ENCODE results near the gene IGSF23.

Gene IGSF23

DNA sequence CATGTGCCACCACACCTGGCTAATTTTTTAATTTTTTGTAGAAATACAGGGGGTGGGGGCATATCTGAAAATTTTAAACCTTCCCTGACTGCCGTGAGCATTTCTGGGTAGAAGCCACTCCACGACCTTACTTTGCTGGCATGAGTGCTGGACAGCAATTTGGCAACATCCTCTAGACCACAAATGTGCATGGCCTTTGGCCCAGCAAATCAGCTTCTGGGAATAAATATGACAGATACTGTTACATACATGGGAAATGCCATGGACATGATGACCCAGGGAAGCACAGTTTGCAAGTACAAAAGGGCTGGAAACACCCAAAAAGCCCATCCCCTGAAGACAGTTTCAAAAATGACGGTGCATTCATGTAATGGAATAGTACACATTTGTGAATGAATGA is 27.2 kb downstream of the IGSF23 start:
- no peak for DNase-seq

- no peak for DNase-seq
These were observed 28.3 kb downstream of the IGSF23 start for GRCh38 chr19:44641501-44642265.

GRCh38 chr19:44642377-44642776 is 29.0 kb downstream of the IGSF23 start:
- no peak for DNase-seq

- DNase-seq, result peak in 47 of 56 donors; percentile 8 to 74 (median 40)
These were observed 30.4 kb downstream of the IGSF23 start, which contains the start of gene PVR for GRCh38 chr19:44643605-44644401. Gene PVR (plus strand): TSS chr19:44643910. CDS start chr19:44644097, 187 bp downstream.

DNA sequence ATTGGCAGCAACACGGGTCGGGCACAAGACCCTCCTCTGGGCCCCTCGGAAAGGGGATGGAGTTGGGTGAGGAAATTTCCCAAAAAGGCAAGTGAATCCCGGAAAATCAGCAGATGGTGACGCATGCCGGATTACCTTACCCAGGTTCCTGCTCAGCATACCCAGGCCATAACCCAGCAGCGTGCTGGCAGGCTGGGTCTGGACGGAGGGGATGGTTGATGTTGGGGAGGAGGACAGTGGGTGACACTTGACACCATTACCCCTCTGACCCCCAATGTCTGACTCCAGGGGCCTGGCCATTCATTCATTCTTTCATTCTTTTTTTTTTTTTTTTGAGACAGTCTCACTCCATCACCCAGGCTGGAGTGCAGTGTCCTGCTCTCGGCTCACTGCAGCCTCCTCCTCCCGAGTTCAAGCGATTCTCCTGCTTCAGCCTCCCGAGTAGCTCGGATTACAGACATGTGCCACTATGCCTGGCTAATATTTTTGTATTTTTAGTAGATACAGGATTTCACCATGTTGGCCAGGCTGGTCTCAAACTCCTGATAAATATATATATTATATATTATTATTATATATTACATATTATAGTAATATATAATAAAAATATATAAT is 31.1 kb downstream of the IGSF23 start:
- peak in 16 of 56 donors; percentile 5 to 58 (median 32) for DNase-seq

DNA sequence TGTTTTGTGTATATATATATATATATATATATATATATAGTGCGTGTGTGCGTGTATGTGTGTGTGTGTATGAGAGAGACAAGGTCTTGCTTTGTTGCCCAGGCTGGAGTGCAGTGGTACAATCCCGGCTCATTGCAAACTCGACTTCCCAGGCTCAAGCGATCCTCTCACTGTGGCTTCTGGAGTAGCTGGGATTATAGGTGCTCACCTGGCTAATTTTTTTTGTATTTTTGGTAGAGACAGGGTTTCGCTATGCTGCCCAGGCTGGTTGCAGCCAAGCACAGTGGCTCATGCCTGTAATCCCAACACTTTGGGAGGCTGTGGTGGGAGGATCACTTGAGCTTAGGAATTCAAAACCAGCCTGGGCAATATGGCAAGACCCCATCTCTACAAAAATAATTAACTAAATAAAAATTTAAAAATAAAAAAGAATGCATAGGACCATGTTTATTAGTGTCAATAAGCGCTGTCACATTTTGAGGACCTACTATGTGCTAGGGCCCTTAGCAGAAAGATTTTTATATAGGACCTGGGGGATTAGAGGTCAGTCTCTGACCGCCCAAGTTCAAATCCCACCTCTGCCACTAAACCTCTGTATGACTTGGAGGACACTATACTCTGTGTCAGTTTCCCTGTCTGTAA is 32.2 kb downstream of the IGSF23 start:
- no peak for DNase-seq

- DNase-seq, result no peak
These were observed 32.7 kb downstream of the IGSF23 start for GRCh38 chr19:44646049-44646416.

- DNase-seq, result no peak
These were observed 33.8 kb downstream of the IGSF23 start for GRCh38 chr19:44647144-44647543.

DNA sequence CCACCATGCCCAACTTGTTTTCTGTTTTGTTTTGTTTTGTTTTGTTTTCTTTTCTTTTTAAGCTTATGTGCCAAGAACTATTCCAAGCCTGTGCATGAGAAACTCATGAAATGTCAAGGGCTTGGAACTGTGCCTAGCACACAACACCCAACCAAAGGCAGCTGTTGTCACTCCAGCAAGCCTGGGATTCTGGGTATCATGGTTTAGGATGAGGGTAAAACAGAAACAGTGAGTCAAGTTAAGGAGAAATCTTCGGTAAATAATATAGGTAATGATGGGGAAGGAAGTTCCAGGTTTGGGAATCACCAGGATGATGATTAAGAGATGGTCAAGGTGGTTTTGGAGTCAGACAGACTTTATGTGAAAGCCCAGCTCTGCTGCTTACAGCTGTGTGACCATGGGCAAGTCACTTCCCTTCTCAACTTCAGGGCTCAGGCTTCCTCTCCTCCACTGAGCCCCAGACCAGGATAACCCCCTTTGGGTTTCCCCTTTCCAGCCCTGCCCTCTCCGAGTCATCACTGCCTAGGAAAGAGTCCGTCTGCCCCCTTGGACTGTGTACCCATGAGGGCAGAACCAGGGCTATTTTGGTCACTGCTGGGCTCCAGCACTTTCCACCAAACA is 35.4 kb downstream of the IGSF23 start:
- DNase-seq, result no peak

DNA sequence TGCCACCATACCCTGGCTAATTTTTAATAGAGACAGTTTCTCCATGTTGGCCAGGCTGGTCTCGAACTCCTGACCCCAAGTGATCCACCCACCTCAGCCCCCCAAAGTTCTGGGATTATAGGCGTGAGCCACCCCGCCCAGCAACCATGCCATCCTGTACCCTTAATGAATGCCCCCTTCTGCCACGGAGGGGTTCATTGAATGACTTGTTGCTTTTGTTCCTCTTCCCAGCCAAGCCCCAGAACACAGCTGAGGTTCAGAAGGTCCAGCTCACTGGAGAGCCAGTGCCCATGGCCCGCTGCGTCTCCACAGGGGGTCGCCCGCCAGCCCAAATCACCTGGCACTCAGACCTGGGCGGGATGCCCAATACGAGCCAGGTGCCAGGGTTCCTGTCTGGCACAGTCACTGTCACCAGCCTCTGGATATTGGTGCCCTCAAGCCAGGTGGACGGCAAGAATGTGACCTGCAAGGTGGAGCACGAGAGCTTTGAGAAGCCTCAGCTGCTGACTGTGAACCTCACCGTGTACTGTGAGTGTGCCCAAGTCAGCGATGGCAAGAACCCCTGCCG is 36.3 kb downstream of the IGSF23 start:
- DNase-seq, result no peak

DNA sequence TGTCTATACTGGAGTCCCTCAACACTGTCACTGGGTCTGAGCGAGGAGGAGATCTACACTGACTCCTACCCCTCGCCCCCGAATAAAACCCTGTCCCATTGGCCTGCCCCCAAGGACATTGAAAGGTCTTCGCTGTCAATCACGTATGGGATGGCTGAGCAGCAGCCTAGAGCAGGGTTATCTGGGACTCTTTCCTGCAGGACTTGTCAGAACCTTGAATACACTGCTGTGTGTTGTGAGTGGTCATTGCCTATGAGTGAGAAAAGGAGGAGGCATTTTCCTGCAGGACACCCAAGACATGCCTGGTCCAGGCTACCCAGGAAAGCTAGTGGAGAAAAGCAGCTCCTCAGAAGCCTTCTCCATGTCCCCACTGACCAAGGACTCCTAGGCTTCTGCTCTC is 40.0 kb downstream of the IGSF23 start:
- DNase-seq, result no peak

DNA sequence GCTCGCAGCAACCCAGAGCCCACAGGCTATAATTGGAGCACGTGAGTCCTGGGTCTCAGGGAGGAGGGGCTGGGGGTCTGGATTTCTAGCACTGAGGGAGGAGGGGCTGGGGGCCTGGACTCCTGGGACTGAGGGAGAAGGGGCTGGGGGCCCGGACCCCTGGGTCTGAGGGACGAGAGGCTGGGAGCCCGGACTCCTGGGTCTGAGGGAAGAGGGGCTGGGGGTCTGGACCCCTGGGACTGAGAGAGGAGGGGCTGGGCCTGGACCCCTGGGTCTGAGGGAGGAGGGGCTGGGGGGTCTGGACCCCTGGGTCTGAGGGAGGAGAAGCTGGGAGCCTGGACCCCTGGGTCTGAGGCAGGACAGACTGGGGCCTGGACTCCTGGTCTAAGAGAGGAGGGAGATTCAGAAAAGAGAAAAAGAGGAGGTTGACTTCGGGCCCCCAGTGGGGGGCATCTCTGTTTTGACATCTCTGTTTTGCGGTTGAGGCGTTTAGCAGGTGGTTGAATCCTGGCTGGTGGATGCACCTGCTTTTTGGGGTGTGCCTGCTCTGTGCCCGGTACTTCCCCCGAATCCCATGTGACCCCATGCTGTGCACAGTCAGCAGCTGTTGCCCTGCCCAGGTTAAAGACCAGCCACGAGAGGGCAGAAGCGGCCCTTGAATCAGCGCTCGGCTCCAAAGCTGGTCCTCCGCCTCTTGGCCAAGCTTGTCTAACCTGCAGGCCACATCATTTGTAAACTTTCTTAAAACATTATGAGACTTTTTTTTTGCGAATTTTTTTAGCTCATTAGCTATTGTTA is 40.8 kb downstream of the IGSF23 start:
- peak in 22 of 56 donors; percentile 1 to 41 (median 8) for DNase-seq

GRCh38 chr19:44657211-44657921 is 44.0 kb downstream of the IGSF23 start:
- DNase-seq, result peak in 30 of 56 donors; percentile 0 to 61 (median 10)

- DNase-seq, result no peak
These were observed 44.8 kb downstream of the IGSF23 start for GRCh38 chr19:44658069-44658733.

DNA sequence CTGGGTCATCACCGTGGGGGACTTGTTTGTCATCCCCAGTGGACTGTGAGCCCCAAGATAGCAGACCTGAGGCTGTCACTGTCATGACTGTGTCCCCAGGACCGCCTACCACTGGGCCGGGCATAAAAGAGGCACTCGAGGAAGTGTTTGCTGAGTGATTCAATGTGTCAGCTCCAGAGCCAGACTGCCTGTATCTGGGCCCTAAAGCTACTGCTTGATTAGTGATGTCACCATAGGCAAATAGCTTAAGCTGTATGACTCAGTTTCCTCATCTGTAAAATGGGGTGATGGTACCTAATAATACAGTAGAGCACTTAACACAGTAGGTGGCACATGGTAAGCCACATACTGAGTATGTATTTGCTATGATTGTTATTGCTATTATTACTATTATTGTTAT is 46.7 kb downstream of the IGSF23 start:
- no peak for DNase-seq

DNA sequence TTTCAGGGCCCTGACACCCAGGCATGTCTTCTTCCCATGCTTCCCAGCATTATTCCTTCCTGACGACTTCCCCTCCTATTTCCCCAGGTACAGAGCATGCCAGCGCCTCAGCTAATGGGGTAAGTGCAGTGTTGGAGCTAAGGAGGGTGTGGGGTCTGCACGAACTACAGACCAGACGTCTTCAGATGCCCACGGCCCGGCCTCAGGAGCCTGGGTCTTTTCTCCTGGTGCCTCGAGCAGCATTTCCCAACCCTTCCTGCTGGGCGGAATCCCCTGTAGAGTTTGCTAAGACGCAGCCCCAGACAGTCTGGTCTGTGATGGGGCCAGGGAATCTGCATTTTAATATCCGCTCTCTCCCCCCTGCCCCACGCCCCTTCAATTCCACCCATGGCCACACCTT is 47.8 kb downstream of the IGSF23 start:
- no peak for DNase-seq

GRCh38 chr19:44661904-44662303 is 48.5 kb downstream of the IGSF23 start:
- DNase-seq, result no peak

DNA sequence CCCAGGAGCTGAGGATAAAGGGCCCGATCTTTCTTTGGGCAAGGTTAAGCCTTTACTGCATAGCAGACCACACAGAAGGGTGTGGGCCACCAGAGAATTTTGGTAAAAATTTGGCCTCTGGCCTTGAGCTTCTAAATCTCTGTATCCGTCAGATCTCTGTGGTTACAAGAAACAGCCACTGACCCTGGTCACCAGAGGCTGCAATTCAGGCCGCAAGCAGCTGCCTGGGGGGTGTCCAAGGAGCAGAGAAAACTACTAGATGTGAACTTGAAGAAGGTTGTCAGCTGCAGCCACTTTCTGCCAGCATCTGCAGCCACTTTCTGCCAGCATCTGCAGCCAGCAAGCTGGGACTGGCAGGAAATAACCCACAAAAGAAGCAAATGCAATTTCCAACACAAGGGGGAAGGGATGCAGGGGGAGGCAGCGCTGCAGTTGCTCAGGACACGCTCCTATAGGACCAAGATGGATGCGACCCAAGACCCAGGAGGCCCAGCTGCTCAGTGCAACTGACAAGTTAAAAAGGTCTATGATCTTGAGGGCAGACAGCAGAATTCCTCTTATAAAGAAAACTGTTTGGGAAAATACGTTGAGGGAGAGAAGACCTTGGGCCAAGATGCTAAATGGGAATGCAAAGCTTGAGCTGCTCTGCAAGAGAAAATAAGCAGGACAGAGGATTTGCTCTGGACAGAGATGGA is 49.5 kb downstream of the IGSF23 start:
- DNase-seq, result peak in 1 of 56 donors; percentile 8

Measured in nucleus accumbens (tissue), 56 donors.